GM20000 (cell line): ENCODE measurements around the gene TSSK6.

ENCODE experiments used
- DNase-seq: peaks from one replicate; pipeline ENCODE4 v3.0.0; 2012; ENCODE audit warnings: low spot score
- TF ChIP-seq, protein P1 (sequence below): IDR thresholded peaks from 2 replicates; pipeline ENCODE4 v1.5.1; 2012; ENCODE audit warnings: mild to moderate bottlenecking, control low read depth; ENCODE audit errors: extremely low read depth, missing control alignments

The TSSK6 gene

DNA sequence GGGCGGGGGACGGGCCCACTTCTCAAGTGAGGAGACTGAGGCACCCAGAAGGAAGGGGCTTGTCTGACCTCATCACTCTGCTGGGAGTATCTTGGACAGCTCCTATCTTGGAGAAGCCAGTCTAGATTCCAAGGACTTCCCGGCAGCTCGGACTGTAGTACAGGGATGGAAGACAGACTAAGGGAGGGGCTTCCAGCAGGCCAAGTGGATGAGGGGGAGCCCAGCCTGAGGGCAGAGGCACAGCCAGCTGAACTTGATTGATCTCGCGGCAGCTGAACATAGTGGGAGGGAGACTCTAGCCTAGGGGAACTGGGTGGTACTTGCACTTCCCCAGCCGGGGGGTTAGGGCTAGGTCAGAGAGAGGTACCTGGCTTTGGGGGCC lies 23.4 kb upstream of the TSSK6 start:
- TF ChIP-seq, protein P1, sequence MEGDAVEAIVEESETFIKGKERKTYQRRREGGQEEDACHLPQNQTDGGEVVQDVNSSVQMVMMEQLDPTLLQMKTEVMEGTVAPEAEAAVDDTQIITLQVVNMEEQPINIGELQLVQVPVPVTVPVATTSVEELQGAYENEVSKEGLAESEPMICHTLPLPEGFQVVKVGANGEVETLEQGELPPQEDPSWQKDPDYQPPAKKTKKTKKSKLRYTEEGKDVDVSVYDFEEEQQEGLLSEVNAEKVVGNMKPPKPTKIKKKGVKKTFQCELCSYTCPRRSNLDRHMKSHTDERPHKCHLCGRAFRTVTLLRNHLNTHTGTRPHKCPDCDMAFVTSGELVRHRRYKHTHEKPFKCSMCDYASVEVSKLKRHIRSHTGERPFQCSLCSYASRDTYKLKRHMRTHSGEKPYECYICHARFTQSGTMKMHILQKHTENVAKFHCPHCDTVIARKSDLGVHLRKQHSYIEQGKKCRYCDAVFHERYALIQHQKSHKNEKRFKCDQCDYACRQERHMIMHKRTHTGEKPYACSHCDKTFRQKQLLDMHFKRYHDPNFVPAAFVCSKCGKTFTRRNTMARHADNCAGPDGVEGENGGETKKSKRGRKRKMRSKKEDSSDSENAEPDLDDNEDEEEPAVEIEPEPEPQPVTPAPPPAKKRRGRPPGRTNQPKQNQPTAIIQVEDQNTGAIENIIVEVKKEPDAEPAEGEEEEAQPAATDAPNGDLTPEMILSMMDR = no peak
- no peak for DNase-seq

DNA sequence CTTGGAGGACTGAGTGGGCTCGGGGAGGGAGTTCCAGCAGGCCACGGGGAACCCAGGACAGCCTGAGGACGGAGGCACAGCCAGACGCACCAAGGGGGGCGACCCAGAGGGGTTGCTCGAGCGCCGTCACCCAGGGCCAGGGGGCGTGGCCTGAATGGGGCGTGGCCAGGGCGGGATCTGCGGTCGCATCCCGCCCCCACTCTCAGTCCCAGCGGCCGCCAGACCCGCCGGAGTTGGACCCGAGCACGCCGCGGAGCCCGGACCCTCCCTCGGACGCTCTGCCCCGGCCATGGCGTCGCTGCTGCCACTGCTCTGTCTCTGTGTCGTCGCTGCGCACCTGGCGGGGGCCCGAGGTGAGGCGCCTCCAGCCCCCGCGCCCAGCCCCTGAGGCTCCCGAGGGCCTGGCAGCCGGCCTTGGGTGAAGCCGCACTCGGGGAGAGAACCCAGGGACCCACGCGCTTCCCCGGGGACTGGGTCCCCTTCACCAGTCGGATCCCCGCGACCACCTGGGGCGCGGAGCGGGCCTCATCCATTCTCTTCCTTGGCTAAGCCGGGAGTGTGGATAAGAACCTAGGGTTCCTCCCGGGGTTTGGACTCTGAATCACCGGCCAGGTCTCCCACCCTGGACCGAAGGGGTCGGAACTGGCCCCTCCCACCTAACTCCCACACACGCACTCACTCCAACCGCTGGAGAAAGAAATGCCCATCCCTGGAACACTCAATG lies 22.9 kb upstream of the TSSK6 start, which contains the start of gene CILP2:
CILP2 (plus strand) TSS at position 205 of the 724 bp plus-strand sequence; CDS start at position 290, 85 bp downstream.
- peak; percentile 84 for DNase-seq
- TF ChIP-seq, protein P1 = no peak

DNA sequence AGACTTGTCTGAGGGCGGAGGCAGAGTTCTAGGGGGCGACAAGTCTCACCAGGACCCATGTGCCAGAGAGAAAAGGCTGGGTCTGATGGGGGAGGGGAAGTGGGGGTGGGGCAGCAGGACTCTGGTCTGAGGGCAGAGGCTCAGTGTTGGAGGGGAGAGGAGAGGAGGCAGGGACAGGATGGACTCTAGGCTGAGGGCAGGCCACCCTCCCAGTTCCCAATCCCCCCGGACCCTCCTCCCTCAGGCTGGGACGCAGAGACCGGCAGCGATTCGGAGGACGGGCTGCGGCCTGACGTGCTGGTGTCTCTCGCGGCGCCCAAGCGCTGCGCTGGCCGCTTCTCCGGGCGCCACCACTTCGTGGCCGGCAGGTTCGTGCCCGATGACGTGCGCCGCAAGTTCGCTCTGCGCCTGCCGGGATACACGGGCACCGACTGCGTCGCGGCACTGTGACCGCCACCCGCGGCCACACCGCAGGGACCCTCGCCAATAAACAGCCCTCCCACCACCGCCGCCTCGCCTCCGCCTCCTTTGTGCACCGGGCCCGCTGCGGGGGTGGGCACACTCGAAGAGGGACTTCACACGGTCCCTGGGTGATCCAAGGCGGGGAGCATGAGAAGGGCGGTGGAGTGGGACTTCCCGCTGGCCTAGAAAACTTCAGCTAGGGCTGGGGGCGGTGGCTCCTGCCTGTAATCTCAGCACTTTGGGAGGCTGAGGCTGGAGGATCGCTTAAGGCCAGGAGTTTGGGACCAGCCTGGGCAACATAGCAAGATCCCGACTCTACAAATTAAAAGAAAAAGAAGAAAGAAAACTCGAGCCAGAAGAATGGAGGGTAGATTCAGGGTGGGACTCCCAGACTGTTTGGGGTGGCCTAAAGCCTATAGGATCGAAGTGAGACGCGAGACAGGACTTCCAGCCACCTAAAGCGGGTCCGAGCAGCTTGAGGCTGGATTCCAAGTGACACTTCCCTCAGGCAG lies 22.0 kb upstream of the TSSK6 start:
- TF ChIP-seq, protein P1 = no peak
- DNase-seq = no peak

DNA sequence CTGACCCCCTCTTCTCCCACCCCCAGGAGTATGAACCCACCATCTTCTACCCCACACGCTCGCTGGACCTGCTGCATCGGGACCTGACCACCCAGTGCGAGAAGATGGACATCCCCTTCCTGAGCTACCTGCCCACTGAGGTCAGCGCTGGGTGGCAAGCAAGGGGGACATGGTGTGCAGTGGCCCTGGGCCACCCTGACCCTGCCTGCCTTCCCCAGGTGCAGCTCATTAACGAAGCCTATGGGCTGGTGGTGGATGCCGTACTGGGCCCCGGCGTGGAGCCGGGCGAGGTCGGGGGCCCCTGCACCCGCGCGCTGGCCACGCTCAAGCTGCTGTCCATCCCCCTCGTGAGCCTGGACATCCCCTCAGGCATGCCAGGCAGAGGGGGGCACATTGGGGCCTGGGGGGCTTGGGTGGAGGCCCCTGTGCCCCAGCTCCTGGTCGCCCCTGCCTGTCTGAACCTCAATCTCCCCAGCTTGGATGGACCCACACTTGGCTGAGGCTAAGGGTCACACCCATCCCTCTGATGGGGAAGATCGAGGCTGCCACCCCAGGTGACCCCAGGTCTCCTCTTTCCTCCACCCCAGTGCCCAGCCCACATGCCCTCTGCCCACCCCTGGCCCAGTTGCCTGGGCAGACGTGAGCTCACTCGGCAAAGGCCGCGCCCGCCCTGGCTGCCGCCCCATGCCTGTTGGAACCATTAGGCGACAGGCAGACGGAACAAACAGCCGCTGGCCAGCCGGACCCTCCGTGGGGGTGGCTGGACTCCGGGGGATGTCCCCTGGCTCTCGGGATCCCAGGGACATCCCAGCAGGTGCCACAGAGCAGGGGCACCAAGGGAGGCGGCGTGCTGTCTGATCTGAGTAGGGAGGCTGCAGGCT lies 20.2 kb upstream of the TSSK6 start:
- TF ChIP-seq, protein P1 = no peak
- DNase-seq = no peak

DNA sequence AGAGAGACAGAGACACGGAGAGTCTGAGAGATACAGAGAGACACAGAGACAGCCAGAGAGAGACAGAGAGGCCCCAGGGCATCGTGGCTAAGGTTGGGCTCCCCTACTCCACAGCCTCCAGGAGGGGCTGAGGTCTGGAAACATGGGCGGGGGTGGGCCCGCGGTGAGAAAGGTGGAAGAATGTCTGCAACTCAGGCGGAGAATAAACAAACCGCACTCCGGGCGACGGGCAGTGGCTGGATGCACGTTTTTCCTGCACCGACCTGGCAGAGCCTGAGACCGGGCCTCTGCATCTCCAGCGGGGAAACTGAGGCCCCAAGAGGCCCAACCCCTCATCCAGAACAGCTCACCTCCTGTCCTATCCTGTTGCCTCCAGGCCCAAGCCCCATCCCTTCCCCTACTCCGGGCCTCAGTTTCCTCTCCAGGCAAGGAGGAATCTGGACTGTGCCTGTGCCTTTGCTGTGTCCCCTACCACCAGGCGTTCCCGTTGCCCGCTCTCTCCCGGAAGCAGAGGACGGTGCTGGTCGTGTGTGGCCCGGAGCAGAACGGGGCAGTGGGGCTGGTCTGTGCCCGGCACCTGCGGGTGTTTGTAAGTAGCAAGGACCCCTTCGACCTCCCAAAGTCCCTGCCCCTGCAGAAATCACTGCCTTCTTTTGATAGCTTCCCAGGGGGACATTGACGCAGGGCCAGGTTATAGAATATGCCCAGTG lies 19.4 kb upstream of the TSSK6 start:
- TF ChIP-seq, protein P1 = no peak
- DNase-seq = no peak

DNA sequence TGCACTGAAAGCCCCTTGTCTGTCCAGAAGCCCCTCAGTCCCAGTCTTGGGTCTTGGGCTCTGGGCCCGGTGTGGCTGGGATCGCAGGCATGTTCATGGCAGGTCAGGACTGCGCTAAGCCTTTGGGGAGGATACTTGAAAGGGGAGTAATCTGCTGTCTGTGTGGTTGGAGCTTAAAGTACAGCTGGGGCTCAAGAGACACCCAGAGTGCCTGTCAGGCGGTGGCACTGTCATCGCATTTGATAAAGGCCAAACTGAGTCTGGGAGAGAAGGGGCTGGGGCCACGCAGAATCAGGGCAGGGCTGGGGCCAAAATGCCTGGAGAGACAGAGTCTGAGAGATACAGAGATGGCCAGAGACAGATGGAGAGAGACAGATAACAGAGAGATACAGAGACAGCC lies 18.5 kb upstream of the TSSK6 start:
- no peak for DNase-seq
- TF ChIP-seq, protein P1 = no peak
